Mucosa of rectum (tissue), 2 donors: Measurements from ENCODE around the gene DACH2.

Experiments used
- H3K27ac ChIP-seq, 2 donors: one replicate each; pipeline ENCODE4 v1.7.0; 2013; ENCODE audit warnings: inconsistent platforms in 2 of 2, low read depth in 2 of 2, low read length in 2 of 2
- H3K27me3 ChIP-seq, 2 donors: one replicate each; pipeline ENCODE4 v1.7.0; 2013; ENCODE audit warnings: low read length in 2 of 2; ENCODE audit not compliant: control insufficient read depth in 2 of 2, insufficient read depth in 2 of 2
- H3K36me3 ChIP-seq, 2 donors: one replicate each; pipeline ENCODE4 v1.7.0; 2013; ENCODE audit warnings: low read length in 2 of 2; ENCODE audit not compliant: control insufficient read depth in 2 of 2, insufficient read depth in 2 of 2
- H3K4me1 ChIP-seq, 2 donors: one replicate each; pipeline ENCODE4 v1.7.0; 2013; ENCODE audit warnings: low read length in 2 of 2, mild to moderate bottlenecking in 1 of 2; ENCODE audit not compliant: control insufficient read depth in 2 of 2, insufficient read depth in 2 of 2
- H3K4me3 ChIP-seq, 2 donors: one replicate each; pipeline ENCODE4 v1.7.0; 2013; ENCODE audit warnings: low read length in 2 of 2
- H3K9ac ChIP-seq, 2 donors: one replicate each; pipeline ENCODE4 v1.7.0; 2013; ENCODE audit warnings: low read length in 2 of 2, low read depth in 1 of 2, mild to moderate bottlenecking in 1 of 2
- H3K9me3 ChIP-seq, 2 donors: one replicate each; pipeline ENCODE4 v1.7.0; 2013; ENCODE audit warnings: low read length in 2 of 2; ENCODE audit not compliant: control insufficient read depth in 2 of 2
- donor health status: healthy.
- donor health status: Normal muscosa, but diverticular disease.

The DACH2 gene

GRCh38 chrX:86241547-86241946 is 93.3 kb downstream of the DACH2 start:
- no peaks in the 10 kb centered on the region for H3K9me3 ChIP-seq
- no peak overlapping the region for H3K4me3 ChIP-seq
- H3K9ac ChIP-seq = no peak overlapping the region
- no peak overlapping the region for H3K27ac ChIP-seq
- no peaks in the 10 kb centered on the region for H3K27me3 ChIP-seq
- no peaks in the 10 kb centered on the region for H3K36me3 ChIP-seq
- no peaks in the 10 kb centered on the region for H3K4me1 ChIP-seq

GRCh38 chrX:86263526-86263925 is 115.3 kb downstream of the DACH2 start:
- Histone ChIP-seq H3K4me3 (no peak overlapping the region), H3K27me3 (no peaks in the 10 kb centered on the region), H3K9ac (no peak overlapping the region), H3K9me3 (no peaks in the 10 kb centered on the region), H3K36me3 (no peaks in the 10 kb centered on the region), H3K4me1 (no peaks in the 10 kb centered on the region), H3K27ac (no peak overlapping the region)

- Histone ChIP-seq H3K4me1 (no peaks in the 10 kb centered on the region), H3K27ac (no peak overlapping the region), H3K9ac (no peak overlapping the region), H3K4me3 (no peak overlapping the region), H3K27me3 (no peaks in the 10 kb centered on the region), H3K9me3 (no peaks in the 10 kb centered on the region), H3K36me3 (no peaks in the 10 kb centered on the region)
Observed at GRCh38 chrX:86295293-86295692, 147.0 kb downstream of the DACH2 start.

GRCh38 chrX:86322913-86323312 is 174.7 kb downstream of the DACH2 start:
- H3K36me3 ChIP-seq = no peaks in the 10 kb centered on the region
- H3K27me3 ChIP-seq = no peaks in the 10 kb centered on the region
- H3K9me3 ChIP-seq = peaks cover 0 to 6% of the 10 kb centered on the region in 2 donors
- no peaks in the 10 kb centered on the region for H3K4me1 ChIP-seq
- H3K9ac ChIP-seq = no peak overlapping the region
- no peak overlapping the region for H3K4me3 ChIP-seq
- no peak overlapping the region for H3K27ac ChIP-seq

- Histone ChIP-seq H3K27me3 (no peaks in the 10 kb centered on the region), H3K4me3 (no peak overlapping the region), H3K27ac (no peak overlapping the region)
Observed at GRCh38 chrX:86329174-86329573, 180.9 kb downstream of the DACH2 start.

GRCh38 chrX:86348669-86349068 is 200.4 kb downstream of the DACH2 start:
- Histone ChIP-seq H3K9ac (no peak overlapping the region), H3K4me3 (no peak overlapping the region), H3K36me3 (no peaks in the 10 kb centered on the region), H3K27ac (no peak overlapping the region), H3K27me3 (no peaks in the 10 kb centered on the region), H3K9me3 (no peaks in the 10 kb centered on the region), H3K4me1 (no peaks in the 10 kb centered on the region)

More at GRCh38 chrX:86329174-86329573, 180.9 kb downstream of the DACH2 start:
- no peaks in the 10 kb centered on the region for H3K36me3 ChIP-seq
- no peaks in the 10 kb centered on the region for H3K9me3 ChIP-seq
- no peaks in the 10 kb centered on the region for H3K4me1 ChIP-seq
- no peak overlapping the region for H3K9ac ChIP-seq

- Histone ChIP-seq H3K27ac (no peak overlapping the region), H3K4me3 (no peak overlapping the region), H3K4me1 (no peaks in the 10 kb centered on the region), H3K9me3 (no peaks in the 10 kb centered on the region), H3K36me3 (no peaks in the 10 kb centered on the region), H3K27me3 (no peaks in the 10 kb centered on the region), H3K9ac (no peak overlapping the region)
Observed at GRCh38 chrX:86349115-86349514, 200.9 kb downstream of the DACH2 start.

GRCh38 chrX:86369847-86370630 is 221.8 kb downstream of the DACH2 start:
- no peak overlapping the region for H3K4me3 ChIP-seq
- H3K27me3 ChIP-seq = no peaks in the 10 kb centered on the region
- H3K27ac ChIP-seq = no peak overlapping the region
- no peak overlapping the region for H3K9ac ChIP-seq
- no peaks in the 10 kb centered on the region for H3K4me1 ChIP-seq
- no peaks in the 10 kb centered on the region for H3K9me3 ChIP-seq
- no peaks in the 10 kb centered on the region for H3K36me3 ChIP-seq

- Histone ChIP-seq H3K27me3 (no peaks in the 10 kb centered on the region), H3K4me1 (no peaks in the 10 kb centered on the region), H3K27ac (no peak overlapping the region), H3K9ac (no peak overlapping the region), H3K9me3 (no peaks in the 10 kb centered on the region), H3K4me3 (no peak overlapping the region), H3K36me3 (no peaks in the 10 kb centered on the region)
Observed at GRCh38 chrX:86370927-86371326, 222.7 kb downstream of the DACH2 start.

GRCh38 chrX:86379209-86379608 is 231.0 kb downstream of the DACH2 start:
- no peak overlapping the region for H3K9ac ChIP-seq
- H3K27ac ChIP-seq = no peak overlapping the region
- H3K9me3 ChIP-seq = no peaks in the 10 kb centered on the region
- H3K4me3 ChIP-seq = no peak overlapping the region
- H3K27me3 ChIP-seq = no peaks in the 10 kb centered on the region
- no peaks in the 10 kb centered on the region for H3K36me3 ChIP-seq
- no peaks in the 10 kb centered on the region for H3K4me1 ChIP-seq
